Stimulated activated naive CD4-positive, alpha-beta T cell (primary cell): ENCODE data around the gene SMC6.

Source experiments
- DNase-seq, 6 experiments: peaks; one replicate each; lab custom pipeline; 2025; lab: John Stamatoyannopoulos, UW

Gene SMC6

GRCh38 chr2:17616405-17616804, 137.2 kb downstream of the SMC6 start:
- DNase-seq: no peak

GRCh38 chr2:17615728-17616351, 137.8 kb downstream of the SMC6 start:
- DNase-seq: no peak

GRCh38 chr2:17615147-17615546, 138.5 kb downstream of the SMC6 start:
- no peak for DNase-seq

- DNase-seq: no peak
Observed at GRCh38 chr2:17614174-17614930, 139.3 kb downstream of the SMC6 start.
